Stomach smooth muscle (tissue), 2 donors: Measurements from ENCODE around the gene TMEM63A.

Experiments
- H3K27ac ChIP-seq: one replicate; pipeline ENCODE4 v1.7.0; 2013; ENCODE audit warnings: mild to moderate bottlenecking, low read length, inconsistent platforms
- H3K27me3 ChIP-seq, 2 donors: one replicate each; pipeline ENCODE4 v1.7.0; 2013; ENCODE audit warnings: low read length in 2 of 2; ENCODE audit not compliant: insufficient read depth in 2 of 2, control insufficient read depth in 1 of 2
- H3K36me3 ChIP-seq, 2 donors: one replicate each; pipeline ENCODE4 v1.7.0; 2013; ENCODE audit warnings: low read length in 2 of 2; ENCODE audit not compliant: control insufficient read depth in 2 of 2, insufficient read depth in 2 of 2
- H3K4me1 ChIP-seq: one replicate; pipeline ENCODE4 v1.7.0; 2013; ENCODE audit warnings: low read length; ENCODE audit not compliant: control insufficient read depth, insufficient read depth
- H3K4me3 ChIP-seq, 2 donors: one replicate each; pipeline ENCODE4 v1.7.0; 2013; ENCODE audit warnings: low read length in 2 of 2
- H3K9ac ChIP-seq, 2 donors: one replicate each; pipeline ENCODE4 v1.7.0; 2013; ENCODE audit warnings: low read length in 2 of 2, mild to moderate bottlenecking in 1 of 2
- H3K9me3 ChIP-seq, 2 donors: one replicate each; pipeline ENCODE4 v1.7.0; 2013; ENCODE audit warnings: low read length in 2 of 2; ENCODE audit not compliant: control insufficient read depth in 2 of 2
- donor health status: healthy.
- donor health status: Pancreatic carcinoma.

TMEM63A gene

GRCh38 chr1:225851805-225852204 is 30.4 kb downstream of the TMEM63A start:
- H3K4me1 ChIP-seq = peaks cover 5% of the 10 kb centered on the region
- no peaks in the 10 kb centered on the region for H3K27me3 ChIP-seq
- H3K9me3 ChIP-seq = no peaks in the 10 kb centered on the region
- H3K9ac ChIP-seq = peak overlapping the region in 1 of 2 donors; percentile 36
- no peak overlapping the region for H3K27ac ChIP-seq
- no peak overlapping the region for H3K4me3 ChIP-seq
- H3K36me3 ChIP-seq = peaks cover 55 to 57% of the 10 kb centered on the region in 2 donors

DNA sequence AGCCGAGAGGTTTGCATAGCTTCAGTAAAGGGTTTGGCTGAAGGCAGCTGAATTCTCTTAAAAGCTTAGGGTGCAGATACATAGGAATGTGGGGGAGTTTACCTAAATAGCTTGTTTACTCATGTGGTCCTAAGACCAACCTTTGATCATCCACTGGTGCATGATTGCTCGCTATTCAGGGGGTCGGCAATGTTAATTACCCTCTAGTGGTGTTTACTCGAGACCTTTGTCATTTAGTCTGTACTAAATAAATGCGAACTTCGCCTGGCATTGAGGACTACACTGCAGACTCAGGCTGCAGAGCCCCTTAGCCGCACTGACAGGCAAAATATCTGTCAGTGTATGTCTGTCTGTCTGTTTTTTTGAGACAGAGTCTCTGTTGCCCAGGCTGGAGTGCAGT is 31.8 kb downstream of the TMEM63A start:
- Histone ChIP-seq H3K4me1 (peaks cover 9% of the 10 kb centered on the region), H3K9ac (no peak overlapping the region), H3K36me3 (peaks cover 57% of the 10 kb centered on the region in 2 donors), H3K4me3 (no peak overlapping the region), H3K9me3 (no peaks in the 10 kb centered on the region), H3K27me3 (no peaks in the 10 kb centered on the region), H3K27ac (no peak overlapping the region)

GRCh38 chr1:225849925-225850324 is 32.3 kb downstream of the TMEM63A start:
- H3K4me3 ChIP-seq = no peak overlapping the region
- no peaks in the 10 kb centered on the region for H3K9me3 ChIP-seq
- no peak overlapping the region for H3K27ac ChIP-seq
- peaks cover 10% of the 10 kb centered on the region for H3K4me1 ChIP-seq
- H3K9ac ChIP-seq = no peak overlapping the region
- H3K36me3 ChIP-seq = peaks cover 53 to 55% of the 10 kb centered on the region in 2 donors
- no peaks in the 10 kb centered on the region for H3K27me3 ChIP-seq

- Histone ChIP-seq H3K4me1 (peaks cover 10% of the 10 kb centered on the region), H3K9me3 (no peaks in the 10 kb centered on the region), H3K27me3 (no peaks in the 10 kb centered on the region), H3K27ac (peak overlapping the region; percentile 24), H3K36me3 (peaks cover 47 to 53% of the 10 kb centered on the region in 2 donors), H3K9ac (no peak overlapping the region), H3K4me3 (no peak overlapping the region)
Observed at GRCh38 chr1:225848030-225848955, 33.9 kb downstream of the TMEM63A start.

GRCh38 chr1:225847610-225848009 is 34.6 kb downstream of the TMEM63A start:
- H3K27ac ChIP-seq = peak overlapping the region; percentile 24
- no peak overlapping the region for H3K4me3 ChIP-seq
- H3K27me3 ChIP-seq = no peaks in the 10 kb centered on the region
- H3K4me1 ChIP-seq = peaks cover 10% of the 10 kb centered on the region
- peaks cover 40 to 52% of the 10 kb centered on the region in 2 donors for H3K36me3 ChIP-seq
- no peak overlapping the region for H3K9ac ChIP-seq
- H3K9me3 ChIP-seq = no peaks in the 10 kb centered on the region

GRCh38 chr1:225846331-225847310 is 35.6 kb downstream of the TMEM63A start:
- Histone ChIP-seq H3K27me3 (no peaks in the 10 kb centered on the region), H3K36me3 (peaks cover 30 to 56% of the 10 kb centered on the region in 2 donors), H3K4me1 (peaks cover 10% of the 10 kb centered on the region), H3K27ac (peak overlapping the region; percentile 53), H3K4me3 (no peak overlapping the region), H3K9ac (no peak overlapping the region), H3K9me3 (no peaks in the 10 kb centered on the region)

GRCh38 chr1:225845571-225846259 is 36.5 kb downstream of the TMEM63A start:
- Histone ChIP-seq H3K27me3 (no peaks in the 10 kb centered on the region), H3K9ac (no peak overlapping the region), H3K4me1 (peaks cover 10% of the 10 kb centered on the region), H3K4me3 (no peak overlapping the region), H3K9me3 (no peaks in the 10 kb centered on the region), H3K27ac (peak overlapping the region; percentile 53), H3K36me3 (peaks cover 26 to 57% of the 10 kb centered on the region in 2 donors)

- Histone ChIP-seq H3K4me3 (no peak overlapping the region), H3K9me3 (no peaks in the 10 kb centered on the region), H3K9ac (no peak overlapping the region), H3K36me3 (peaks cover 28 to 57% of the 10 kb centered on the region in 2 donors), H3K27me3 (no peaks in the 10 kb centered on the region), H3K4me1 (peaks cover 10% of the 10 kb centered on the region), H3K27ac (peak overlapping the region; percentile 53)
Observed at GRCh38 chr1:225845097-225845496, 37.1 kb downstream of the TMEM63A start.

GRCh38 chr1:225844236-225845061 is 37.7 kb downstream of the TMEM63A start:
- H3K9ac ChIP-seq = no peak overlapping the region
- no peak overlapping the region for H3K27ac ChIP-seq
- H3K4me1 ChIP-seq = peaks cover 5% of the 10 kb centered on the region

More at GRCh38 chr1:225844236-225845061, 37.7 kb downstream of the TMEM63A start:
- H3K27me3 ChIP-seq = no peaks in the 10 kb centered on the region
- no peaks in the 10 kb centered on the region for H3K9me3 ChIP-seq
- peaks cover 31 to 59% of the 10 kb centered on the region in 2 donors for H3K36me3 ChIP-seq
- H3K4me3 ChIP-seq = no peak overlapping the region
